ENCODE measurements around the gene ABCG1. TPM values are rescaled to one million over a fixed set of nuclear protein-coding genes. Genes with fewer than 3 reads are reported as not detected.
A peak's percentile ranks its signal among the peaks of the same experiment; 100 is the strongest.

The ABCG1 gene
- total and polyA plus RNA-seq, 4 experiments from 2014 or later: 1.5 to 19.6 (median 9.5) TPM

GRCh38 chr21:42310411-42311001 is 91.6 kb downstream of the ABCG1 start:
- H3K4me3 ChIP-seq (ENCODE audit: low read length in 2 of 2): no peak overlapping the region
- intact Hi-C loops (cut with micrococcal nuclease): no loop called here
- no peaks in the 10 kb centered on the region for H3K36me3 ChIP-seq (ENCODE audit: insufficient read depth, low read length)
- no peaks in the 10 kb centered on the region for H3K9me3 ChIP-seq (ENCODE audit: control insufficient read depth in 1 of 2, low read length in 2 of 2)
- H3K36me3 Mint-ChIP-seq: no peaks in the 10 kb centered on the region
- H3K27me3 Mint-ChIP-seq: peaks cover 0 to 9% of the 10 kb centered on the region in 2 donors
- peaks cover 0 to 8% (median 5%) of the 10 kb centered on the region in 4 donors for H3K4me1 Mint-ChIP-seq
- H3K4me3 Mint-ChIP-seq: no peak overlapping the region
- peak overlapping the region in 1 of 7 donors; percentile 59 for H3K27ac Mint-ChIP-seq
- H3K4me1 ChIP-seq (ENCODE audit: insufficient read depth, low read length): peaks cover 8% of the 10 kb centered on the region
- no peaks in the 10 kb centered on the region for H3K9me3 Mint-ChIP-seq
- no peak overlapping the region for H3K27ac ChIP-seq (ENCODE audit: low read depth, low read length)
- ChIA-PET CTCF (ENCODE audit: partially characterized antibody) (interaction anchor here (0.9 to 2.4 kb wide), 14 partner anchors 19 to 266 kb away, joined by 3 to 12 read pairs (median 4); partner anchors contain the start of gene UBASH3A), POLR2A (ENCODE audit: partially characterized antibody) (no interaction called here)
- no peak for DNase-seq
- H3K27me3 ChIP-seq (ENCODE audit: insufficient read depth, low read length): no peaks in the 10 kb centered on the region

GRCh38 chr21:42311160-42311559 is 92.2 kb downstream of the ABCG1 start:
- no peak overlapping the region for H3K4me3 Mint-ChIP-seq
- H3K36me3 ChIP-seq (ENCODE audit: insufficient read depth, low read length): no peaks in the 10 kb centered on the region
- H3K4me3 ChIP-seq (ENCODE audit: low read length in 2 of 2): no peak overlapping the region
- peaks cover 0 to 8% (median 5%) of the 10 kb centered on the region in 4 donors for H3K4me1 Mint-ChIP-seq
- no peak overlapping the region for H3K27ac ChIP-seq (ENCODE audit: low read depth, low read length)
- H3K27me3 ChIP-seq (ENCODE audit: insufficient read depth, low read length): no peaks in the 10 kb centered on the region
- peaks cover 0 to 9% of the 10 kb centered on the region in 2 donors for H3K27me3 Mint-ChIP-seq
- no peaks in the 10 kb centered on the region for H3K9me3 ChIP-seq (ENCODE audit: control insufficient read depth in 1 of 2, low read length in 2 of 2)
- intact Hi-C loops (cut with micrococcal nuclease): no loop called here
- no peak for DNase-seq
- no peak overlapping the region for H3K27ac Mint-ChIP-seq
- peaks cover 8% of the 10 kb centered on the region for H3K4me1 ChIP-seq (ENCODE audit: insufficient read depth, low read length)
- ChIA-PET CTCF (ENCODE audit: partially characterized antibody) (interaction anchor here (0.9 to 2.4 kb wide), 11 partner anchors 18 to 192 kb away, joined by 3 to 12 read pairs (median 5); partner anchors contain the start of gene UBASH3A), POLR2A (ENCODE audit: partially characterized antibody) (no interaction called here)
- H3K9me3 Mint-ChIP-seq: no peaks in the 10 kb centered on the region
- no peaks in the 10 kb centered on the region for H3K36me3 Mint-ChIP-seq

- no peak for DNase-seq
- H3K36me3 Mint-ChIP-seq: no peaks in the 10 kb centered on the region
- Histone ChIP-seq H3K27ac (ENCODE audit: low read depth, low read length) (no peak overlapping the region), H3K4me1 (ENCODE audit: insufficient read depth, low read length) (peaks cover 8% of the 10 kb centered on the region), H3K4me3 (ENCODE audit: low read length in 2 of 2) (no peak overlapping the region), H3K27me3 (ENCODE audit: insufficient read depth, low read length) (no peaks in the 10 kb centered on the region), H3K9me3 (ENCODE audit: control insufficient read depth in 1 of 2, low read length in 2 of 2) (no peaks in the 10 kb centered on the region), H3K36me3 (ENCODE audit: insufficient read depth, low read length) (no peaks in the 10 kb centered on the region)
- POLR2A ChIA-PET (ENCODE audit: partially characterized antibody): no interaction called here
- H3K4me1 Mint-ChIP-seq: peaks cover 0 to 8% (median 5%) of the 10 kb centered on the region in 4 donors
- CTCF ChIA-PET (ENCODE audit: partially characterized antibody): interaction anchor here (2.1 kb wide), 1 partner anchor 74 kb away, joined by 7 read pairs; no protein-coding TSS in a partner anchor
- H3K4me3 Mint-ChIP-seq: no peak overlapping the region
- intact Hi-C loops (cut with micrococcal nuclease): no loop called here
- H3K27me3 Mint-ChIP-seq: peaks cover 0 to 7% of the 10 kb centered on the region in 2 donors
- H3K27ac Mint-ChIP-seq: no peak overlapping the region
- no peaks in the 10 kb centered on the region for H3K9me3 Mint-ChIP-seq
Measured at GRCh38 chr21:42311816-42312625, 93.1 kb downstream of the ABCG1 start.

- CTCF ChIA-PET (ENCODE audit: partially characterized antibody): no interaction called here
- peaks cover 0 to 5% of the 10 kb centered on the region in 2 donors for H3K27me3 Mint-ChIP-seq
- H3K4me1 Mint-ChIP-seq: peaks cover 0 to 8% (median 5%) of the 10 kb centered on the region in 4 donors
- H3K4me1 ChIP-seq (ENCODE audit: insufficient read depth, low read length): peaks cover 8% of the 10 kb centered on the region
- no peaks in the 10 kb centered on the region for H3K36me3 ChIP-seq (ENCODE audit: insufficient read depth, low read length)
- no peaks in the 10 kb centered on the region for H3K36me3 Mint-ChIP-seq
- H3K4me3 Mint-ChIP-seq: no peak overlapping the region
- H3K4me3 ChIP-seq (ENCODE audit: low read length in 2 of 2): no peak overlapping the region
- H3K9me3 Mint-ChIP-seq: no peaks in the 10 kb centered on the region
- H3K27me3 ChIP-seq (ENCODE audit: insufficient read depth, low read length): no peaks in the 10 kb centered on the region
- no peak overlapping the region for H3K27ac Mint-ChIP-seq
- POLR2A ChIA-PET (ENCODE audit: partially characterized antibody): no interaction called here
- intact Hi-C loops (cut with micrococcal nuclease): no loop called here
- DNase-seq: no peak
- H3K9me3 ChIP-seq (ENCODE audit: control insufficient read depth in 1 of 2, low read length in 2 of 2): no peaks in the 10 kb centered on the region
- H3K27ac ChIP-seq (ENCODE audit: low read depth, low read length): no peak overlapping the region
Measured at GRCh38 chr21:42312626-42313104, 93.7 kb downstream of the ABCG1 start.

GRCh38 chr21:42313501-42313969 is 94.6 kb downstream of the ABCG1 start:
- Histone ChIP-seq H3K4me3 (ENCODE audit: low read length in 2 of 2) (no peak overlapping the region), H3K4me1 (ENCODE audit: insufficient read depth, low read length) (peaks cover 8% of the 10 kb centered on the region), H3K27ac (ENCODE audit: low read depth, low read length) (no peak overlapping the region), H3K9me3 (ENCODE audit: control insufficient read depth in 1 of 2, low read length in 2 of 2) (no peaks in the 10 kb centered on the region), H3K27me3 (ENCODE audit: insufficient read depth, low read length) (no peaks in the 10 kb centered on the region), H3K36me3 (ENCODE audit: insufficient read depth, low read length) (no peaks in the 10 kb centered on the region)
- no peak for DNase-seq
- Mint-ChIP-seq H3K4me1 (peaks cover 0 to 10% (median 5%) of the 10 kb centered on the region in 4 donors), H3K36me3 (no peaks in the 10 kb centered on the region), H3K4me3 (no peak overlapping the region), H3K27me3 (peaks cover 0 to 5% of the 10 kb centered on the region in 2 donors), H3K27ac (no peak overlapping the region), H3K9me3 (no peaks in the 10 kb centered on the region)
- intact Hi-C loops (cut with micrococcal nuclease): no loop called here
- POLR2A ChIA-PET (ENCODE audit: partially characterized antibody): no interaction called here
- CTCF ChIA-PET (ENCODE audit: partially characterized antibody): no interaction called here

GRCh38 chr21:42314616-42315295 is 95.8 kb downstream of the ABCG1 start:
- POLR2A ChIA-PET (ENCODE audit: partially characterized antibody): no interaction called here
- H3K4me3 ChIP-seq (ENCODE audit: low read length in 2 of 2): no peak overlapping the region

More at GRCh38 chr21:42314616-42315295, 95.8 kb downstream of the ABCG1 start:
- Histone ChIP-seq H3K9me3 (ENCODE audit: control insufficient read depth in 1 of 2, low read length in 2 of 2) (no peaks in the 10 kb centered on the region), H3K27ac (ENCODE audit: low read depth, low read length) (no peak overlapping the region), H3K4me1 (ENCODE audit: insufficient read depth, low read length) (peaks cover 7% of the 10 kb centered on the region), H3K36me3 (ENCODE audit: insufficient read depth, low read length) (no peaks in the 10 kb centered on the region), H3K27me3 (ENCODE audit: insufficient read depth, low read length) (no peaks in the 10 kb centered on the region)
- Mint-ChIP-seq H3K4me1 (peaks cover 2 to 13% (median 3%) of the 10 kb centered on the region in 4 donors), H3K9me3 (no peaks in the 10 kb centered on the region), H3K27me3 (peaks cover 0 to under 1% of the 10 kb centered on the region in 2 donors), H3K27ac (no peak overlapping the region), H3K4me3 (no peak overlapping the region), H3K36me3 (no peaks in the 10 kb centered on the region)
- DNase-seq: no peak
- CTCF ChIA-PET (ENCODE audit: partially characterized antibody): no interaction called here
- intact Hi-C loops (cut with micrococcal nuclease): no loop called here
